Measurements from ENCODE around the gene MLST8. TPM values are rescaled to one million over a fixed set of nuclear protein-coding genes. Genes with fewer than 3 reads are reported as not detected.

The MLST8 gene
- total RNA-seq, 2 donors from 2014 or later: 28.2 to 31.4 TPM

DNA sequence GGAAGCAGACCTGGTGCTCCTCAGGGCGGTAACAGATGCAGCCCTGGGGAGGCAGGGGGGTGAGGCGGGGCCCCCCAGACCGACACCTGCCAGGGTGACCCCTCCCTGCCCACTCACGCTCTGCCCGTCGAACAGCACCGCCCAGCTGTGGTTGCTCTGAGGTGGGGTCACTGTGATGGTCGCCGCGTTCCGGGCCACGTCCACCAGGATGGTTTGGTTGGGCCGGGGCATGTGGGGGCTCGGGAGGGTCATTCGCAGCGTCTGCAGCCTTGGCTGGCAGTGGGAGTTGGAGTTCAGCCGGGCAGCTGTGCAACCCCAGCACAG, 4.7 kb downstream of the MLST8 start:
- no peak overlapping the region for H3K27ac Mint-ChIP-seq
- ATAC-seq (no peak), DNase-seq (no peak)
- H3K4me3 Mint-ChIP-seq: no peak overlapping the region
- H3K4me1 Mint-ChIP-seq: peaks cover 24% of the 10 kb centered on the region
- no peaks in the 10 kb centered on the region for H3K9me3 ChIP-seq (ENCODE audit: control insufficient read depth, low read length, poor library complexity, severe bottlenecking)
- H3K36me3 Mint-ChIP-seq (ENCODE audit: low read depth): peaks cover 6% of the 10 kb centered on the region
- H3K27me3 Mint-ChIP-seq: no peaks in the 10 kb centered on the region

DNA sequence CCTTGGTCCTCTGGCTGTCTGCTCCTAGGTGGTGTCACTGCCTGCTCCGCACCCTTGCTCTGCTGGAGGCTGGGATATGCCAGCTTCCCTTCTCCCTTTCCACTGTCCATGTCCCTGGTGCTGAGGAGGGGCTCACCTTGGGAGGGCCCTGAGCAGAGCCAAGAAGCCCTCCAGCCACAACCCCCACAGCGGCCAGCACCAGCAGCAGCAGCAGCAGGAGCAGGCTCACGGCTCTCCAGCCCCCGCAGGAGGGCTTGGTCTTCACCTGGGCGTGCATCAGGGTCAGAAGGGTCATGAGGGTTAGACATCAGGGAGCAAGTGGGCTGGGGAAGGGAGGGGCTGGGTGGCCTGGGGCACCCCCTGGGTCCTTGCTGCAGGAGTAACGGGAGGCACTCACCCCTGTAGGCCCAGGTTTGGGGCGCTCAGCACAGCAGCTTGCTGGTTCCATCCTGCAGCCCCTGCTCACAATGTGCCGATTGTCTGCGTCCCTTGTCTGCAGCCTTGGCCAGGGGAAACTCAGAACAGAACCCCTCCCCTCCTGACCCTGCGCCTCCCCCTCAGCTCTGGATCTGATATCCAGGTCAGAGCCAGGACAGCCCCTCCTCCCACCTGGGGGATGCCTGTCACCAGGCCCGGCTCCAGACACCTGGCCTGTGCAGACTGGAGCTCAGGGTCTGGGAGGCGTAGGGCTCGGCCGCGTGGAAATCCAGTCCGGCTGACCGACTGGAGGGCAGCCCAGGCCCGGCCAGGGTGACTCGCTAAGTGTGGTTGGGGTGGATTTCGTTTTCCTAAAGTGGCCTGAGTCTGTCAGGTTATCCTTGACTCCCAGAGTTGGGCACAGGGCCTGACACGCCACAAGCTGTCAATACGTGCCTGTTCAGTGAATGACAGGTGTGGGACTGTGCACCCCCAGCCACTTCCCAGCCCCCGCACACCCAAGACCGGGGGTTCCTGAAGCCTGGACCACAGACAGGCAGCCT, 5.4 kb downstream of the MLST8 start, which contains the start of gene BRICD5:
Gene BRICD5 (minus strand): TSS at position 478 of the 980 bp plus-strand sequence. CDS start 30 bp downstream, at position 448.
- H3K9me3 ChIP-seq (ENCODE audit: control insufficient read depth, low read length, poor library complexity, severe bottlenecking): no peaks in the 10 kb centered on the region
- DNase-seq (no peak), ATAC-seq (no peak)
- Mint-ChIP-seq H3K27ac (no peak within 1 kb of the TSS), H3K36me3 (ENCODE audit: low read depth) (peaks cover 6% of the 10 kb centered on the region), H3K27me3 (no peaks in the 10 kb centered on the region), H3K4me1 (peaks cover 25% of the 10 kb centered on the region), H3K4me3 (peak within 1 kb of the TSS; percentile 19)

GRCh38 chr16:2211923-2212347, 6.7 kb downstream of the MLST8 start:
- Mint-ChIP-seq H3K27ac (no peak overlapping the region), H3K27me3 (no peaks in the 10 kb centered on the region), H3K4me1 (peaks cover 23% of the 10 kb centered on the region), H3K36me3 (ENCODE audit: low read depth) (peaks cover 6% of the 10 kb centered on the region), H3K4me3 (no peak overlapping the region)
- no peaks in the 10 kb centered on the region for H3K9me3 ChIP-seq (ENCODE audit: control insufficient read depth, low read length, poor library complexity, severe bottlenecking)
- ATAC-seq: no peak
- no peak for DNase-seq

GRCh38 chr16:2212362-2213324, 7.4 kb downstream of the MLST8 start:
- H3K27ac Mint-ChIP-seq: no peak overlapping the region
- H3K36me3 Mint-ChIP-seq (ENCODE audit: low read depth): peaks cover 3% of the 10 kb centered on the region
- H3K27me3 Mint-ChIP-seq: no peaks in the 10 kb centered on the region
- H3K9me3 ChIP-seq (ENCODE audit: control insufficient read depth, low read length, poor library complexity, severe bottlenecking): no peaks in the 10 kb centered on the region
- peak overlapping the region; percentile 87 for H3K4me3 Mint-ChIP-seq
- ATAC-seq (no peak), DNase-seq (no peak)
- peaks cover 21% of the 10 kb centered on the region for H3K4me1 Mint-ChIP-seq

- no peak for DNase-seq
- ATAC-seq: no peak
- H3K4me3 Mint-ChIP-seq: peak overlapping the region; percentile 87
- H3K27ac Mint-ChIP-seq: peak overlapping the region; percentile 65
- no peaks in the 10 kb centered on the region for H3K27me3 Mint-ChIP-seq
- H3K4me1 Mint-ChIP-seq: peaks cover 15% of the 10 kb centered on the region
- H3K36me3 Mint-ChIP-seq (ENCODE audit: low read depth): no peaks in the 10 kb centered on the region
- no peaks in the 10 kb centered on the region for H3K9me3 ChIP-seq (ENCODE audit: control insufficient read depth, low read length, poor library complexity, severe bottlenecking)
Measured at GRCh38 chr16:2213817-2214718, 8.8 kb downstream of the MLST8 start.

- peak in 1 of 3 donors; percentile 99 for DNase-seq
- H3K4me1 Mint-ChIP-seq: peaks cover 15% of the 10 kb centered on the region
- no peaks in the 10 kb centered on the region for H3K27me3 Mint-ChIP-seq
- no peaks in the 10 kb centered on the region for H3K9me3 ChIP-seq (ENCODE audit: control insufficient read depth, low read length, poor library complexity, severe bottlenecking)
- H3K4me3 Mint-ChIP-seq: peak within 1 kb of the TSS; percentile 87
- H3K36me3 Mint-ChIP-seq (ENCODE audit: low read depth): no peaks in the 10 kb centered on the region
- peak within 1 kb of the TSS; percentile 65 for H3K27ac Mint-ChIP-seq
- peak; percentile 95 for ATAC-seq
Measured at GRCh38 chr16:2214719-2214968, 9.4 kb downstream of the MLST8 start, which contains the start of gene PGP. Gene PGP (minus strand): TSS chr16:2214840. CDS start chr16:2214777, 63 bp downstream.

DNA sequence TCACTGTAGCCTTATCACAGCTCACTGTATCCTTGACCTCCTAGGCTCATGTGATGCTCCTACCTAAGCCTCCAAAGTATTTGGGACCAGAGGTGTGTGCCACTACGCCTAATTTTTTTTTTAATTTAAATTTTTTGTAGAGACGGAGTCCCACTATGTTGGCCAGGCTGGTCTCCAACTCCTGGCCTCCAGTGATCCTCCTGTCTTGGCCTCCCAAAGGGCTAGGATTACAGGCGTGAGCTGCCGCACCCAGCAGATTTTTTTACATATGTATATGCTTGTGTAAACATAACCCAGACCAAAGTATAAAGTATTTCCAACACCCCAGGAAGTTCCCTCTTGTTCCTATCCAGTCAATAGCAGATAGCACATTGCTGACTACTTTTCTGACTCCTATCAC, 11.1 kb downstream of the MLST8 start:
- no peak for DNase-seq
- H3K36me3 Mint-ChIP-seq (ENCODE audit: low read depth): no peaks in the 10 kb centered on the region
- H3K9me3 ChIP-seq (ENCODE audit: control insufficient read depth, low read length, poor library complexity, severe bottlenecking): no peaks in the 10 kb centered on the region
- no peak overlapping the region for H3K27ac Mint-ChIP-seq
- H3K27me3 Mint-ChIP-seq: no peaks in the 10 kb centered on the region
- peaks cover 15% of the 10 kb centered on the region for H3K4me1 Mint-ChIP-seq
- H3K4me3 Mint-ChIP-seq: peak overlapping the region; percentile 45
- ATAC-seq: no peak

- Mint-ChIP-seq H3K36me3 (ENCODE audit: low read depth) (no peaks in the 10 kb centered on the region), H3K4me3 (peak within 1 kb of the TSS; percentile 88)
- DNase-seq: peak; percentile 97 to 99 (median 99)
Measured at GRCh38 chr16:2223221-2223941, 18.1 kb downstream of the MLST8 start, which contains the start of gene E4F1. Gene E4F1 (plus strand): TSS chr16:2223591. CDS start chr16:2223614, 23 bp downstream.

DNA sequence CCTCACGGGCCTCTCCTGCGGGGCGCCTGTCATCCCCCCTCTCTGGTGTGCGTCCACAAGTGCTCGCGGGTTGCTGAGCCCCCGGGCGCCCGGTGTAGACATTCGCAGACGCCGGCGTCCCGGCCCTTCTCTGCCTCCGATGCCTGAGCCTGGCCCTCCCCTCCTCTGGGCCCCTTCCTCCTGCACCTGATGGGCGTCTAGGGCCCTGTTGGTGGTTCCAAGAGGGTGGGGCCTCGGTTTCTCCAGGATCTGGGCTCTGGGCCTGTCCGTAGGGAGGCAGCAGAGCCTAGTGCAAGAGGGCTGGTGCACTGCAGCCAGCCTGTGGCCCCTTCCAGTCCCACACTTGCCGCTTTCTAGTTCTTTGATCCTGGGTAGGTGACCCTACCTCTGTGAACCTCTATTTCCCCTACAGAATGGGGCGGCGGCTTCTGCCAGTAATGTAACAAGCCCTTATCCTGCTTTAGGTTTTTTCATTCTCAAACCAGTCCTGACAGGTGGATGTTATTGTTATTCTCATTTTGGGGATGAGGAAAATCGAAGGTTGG, 18.8 kb downstream of the MLST8 start:
- no peak for DNase-seq
- Mint-ChIP-seq H3K27me3 (no peaks in the 10 kb centered on the region), H3K27ac (peak overlapping the region; percentile 83), H3K4me1 (peaks cover 9% of the 10 kb centered on the region), H3K36me3 (ENCODE audit: low read depth) (no peaks in the 10 kb centered on the region), H3K4me3 (peak overlapping the region; percentile 88)
- H3K9me3 ChIP-seq (ENCODE audit: control insufficient read depth, low read length, poor library complexity, severe bottlenecking): no peaks in the 10 kb centered on the region
- peak; percentile 14 for ATAC-seq

More at GRCh38 chr16:2223221-2223941, 18.1 kb downstream of the MLST8 start, which contains the start of gene E4F1:
- H3K9me3 ChIP-seq (ENCODE audit: control insufficient read depth, low read length, poor library complexity, severe bottlenecking): no peaks in the 10 kb centered on the region
- Mint-ChIP-seq H3K4me1 (peaks cover 9% of the 10 kb centered on the region), H3K27me3 (no peaks in the 10 kb centered on the region), H3K27ac (peak within 1 kb of the TSS; percentile 83)
- peak; percentile 98 for ATAC-seq

DNA sequence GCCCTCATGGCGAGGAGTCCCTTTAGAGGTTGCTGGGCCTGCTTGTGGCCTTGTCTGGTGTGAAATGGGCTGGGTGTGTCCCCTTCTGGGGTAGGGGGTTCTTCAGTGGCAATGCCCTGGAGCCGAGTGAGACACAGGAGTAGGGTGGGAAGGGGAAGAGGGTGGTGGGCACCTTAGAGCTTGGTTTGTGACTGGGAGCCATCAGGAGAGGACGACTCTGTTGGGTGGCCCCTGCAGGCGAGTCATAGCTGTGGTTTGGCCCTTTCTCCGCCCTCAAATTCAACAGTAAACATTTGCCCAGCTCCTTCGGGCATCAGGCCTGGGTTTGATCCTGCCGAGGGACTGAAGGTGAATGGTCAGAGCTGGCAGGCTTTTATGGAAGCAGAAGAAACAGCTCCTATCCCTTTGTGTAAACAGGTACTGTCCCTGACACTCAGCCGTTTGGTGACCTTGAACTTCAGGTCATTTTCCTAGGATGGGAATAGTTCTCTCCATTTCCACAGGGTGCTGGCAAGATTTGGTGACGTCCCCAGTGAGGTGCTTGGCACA, 21.1 kb downstream of the MLST8 start:
- Mint-ChIP-seq H3K36me3 (ENCODE audit: low read depth) (peaks cover 2% of the 10 kb centered on the region), H3K4me1 (peaks cover 9% of the 10 kb centered on the region), H3K4me3 (peak overlapping the region; percentile 25), H3K27me3 (no peaks in the 10 kb centered on the region), H3K27ac (no peak overlapping the region)
- ATAC-seq (no peak), DNase-seq (no peak)
- H3K9me3 ChIP-seq (ENCODE audit: control insufficient read depth, low read length, poor library complexity, severe bottlenecking): no peaks in the 10 kb centered on the region

GRCh38 chr16:2226918-2227317, 21.7 kb downstream of the MLST8 start:
- Mint-ChIP-seq H3K4me3 (peak overlapping the region; percentile 67), H3K27me3 (no peaks in the 10 kb centered on the region), H3K4me1 (peaks cover 9% of the 10 kb centered on the region), H3K36me3 (ENCODE audit: low read depth) (peaks cover 2% of the 10 kb centered on the region), H3K27ac (no peak overlapping the region)
- DNase-seq: no peak
- ATAC-seq: no peak
- no peaks in the 10 kb centered on the region for H3K9me3 ChIP-seq (ENCODE audit: control insufficient read depth, low read length, poor library complexity, severe bottlenecking)
